ENCODE results near the gene PRKAA2.

DNA sequence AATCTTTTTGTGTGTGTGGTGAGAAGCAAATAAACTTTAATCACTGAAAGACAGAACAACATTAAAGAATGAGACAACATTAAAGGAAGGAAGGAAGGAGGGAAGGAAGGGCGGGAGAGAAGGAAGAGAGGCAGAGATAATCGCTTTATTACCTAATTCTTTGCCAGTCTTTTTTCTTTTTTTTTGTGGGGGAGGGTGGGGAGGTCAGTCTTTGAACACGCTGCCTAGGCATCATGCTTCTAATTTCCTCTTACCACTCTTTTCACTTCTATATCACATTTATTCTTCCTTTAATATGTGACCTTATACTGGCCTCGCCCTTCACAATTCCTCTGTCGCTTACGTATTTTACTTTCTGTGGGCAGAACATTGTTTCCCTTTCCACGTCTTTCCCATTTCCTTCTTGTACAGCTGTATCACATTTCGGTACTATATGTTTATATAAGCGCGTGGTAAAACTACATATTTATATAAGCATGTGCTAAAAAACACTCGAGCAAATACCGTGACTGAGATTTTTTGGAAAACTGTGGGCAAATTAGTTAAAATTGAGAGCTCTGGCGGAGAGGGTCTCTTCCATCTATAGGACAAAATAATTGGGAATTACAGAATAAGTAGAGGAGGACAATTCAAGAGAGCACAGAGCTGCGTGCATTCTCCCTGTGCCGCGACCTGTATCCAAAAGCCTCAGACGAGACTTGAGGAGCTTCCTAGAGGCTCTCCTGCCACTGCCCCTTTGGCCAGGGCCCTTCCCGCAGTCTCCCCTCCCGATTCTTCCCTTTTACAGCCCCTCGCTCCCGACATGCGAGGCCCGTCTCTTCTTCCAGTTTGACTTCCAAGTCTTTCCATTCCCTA lies 823 bp upstream of the PRKAA2 start:
- TF ChIP-seq, protein P1, sequence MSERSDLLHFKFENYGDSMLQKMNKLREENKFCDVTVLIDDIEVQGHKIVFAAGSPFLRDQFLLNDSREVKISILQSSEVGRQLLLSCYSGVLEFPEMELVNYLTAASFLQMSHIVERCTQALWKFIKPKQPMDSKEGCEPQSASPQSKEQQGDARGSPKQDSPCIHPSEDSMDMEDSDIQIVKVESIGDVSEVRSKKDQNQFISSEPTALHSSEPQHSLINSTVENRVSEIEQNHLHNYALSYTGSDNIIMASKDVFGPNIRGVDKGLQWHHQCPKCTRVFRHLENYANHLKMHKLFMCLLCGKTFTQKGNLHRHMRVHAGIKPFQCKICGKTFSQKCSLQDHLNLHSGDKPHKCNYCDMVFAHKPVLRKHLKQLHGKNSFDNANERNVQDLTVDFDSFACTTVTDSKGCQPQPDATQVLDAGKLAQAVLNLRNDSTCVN (tag by site-specific recombination; optimal IDR thresholded peaks at IDR 0.05) = no peak
- TF ChIP-seq, protein P2, sequence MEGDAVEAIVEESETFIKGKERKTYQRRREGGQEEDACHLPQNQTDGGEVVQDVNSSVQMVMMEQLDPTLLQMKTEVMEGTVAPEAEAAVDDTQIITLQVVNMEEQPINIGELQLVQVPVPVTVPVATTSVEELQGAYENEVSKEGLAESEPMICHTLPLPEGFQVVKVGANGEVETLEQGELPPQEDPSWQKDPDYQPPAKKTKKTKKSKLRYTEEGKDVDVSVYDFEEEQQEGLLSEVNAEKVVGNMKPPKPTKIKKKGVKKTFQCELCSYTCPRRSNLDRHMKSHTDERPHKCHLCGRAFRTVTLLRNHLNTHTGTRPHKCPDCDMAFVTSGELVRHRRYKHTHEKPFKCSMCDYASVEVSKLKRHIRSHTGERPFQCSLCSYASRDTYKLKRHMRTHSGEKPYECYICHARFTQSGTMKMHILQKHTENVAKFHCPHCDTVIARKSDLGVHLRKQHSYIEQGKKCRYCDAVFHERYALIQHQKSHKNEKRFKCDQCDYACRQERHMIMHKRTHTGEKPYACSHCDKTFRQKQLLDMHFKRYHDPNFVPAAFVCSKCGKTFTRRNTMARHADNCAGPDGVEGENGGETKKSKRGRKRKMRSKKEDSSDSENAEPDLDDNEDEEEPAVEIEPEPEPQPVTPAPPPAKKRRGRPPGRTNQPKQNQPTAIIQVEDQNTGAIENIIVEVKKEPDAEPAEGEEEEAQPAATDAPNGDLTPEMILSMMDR (tag by site-specific recombination; IDR thresholded peaks at IDR 0.05) = no peak
- no peak for TF ChIP-seq ZNF132 (tag by site-specific recombination; IDR thresholded peaks at IDR 0.05; ENCODE audit: borderline replicate concordance)
- no peak for TF ChIP-seq ZSCAN23 (tag by site-specific recombination; IDR thresholded peaks at IDR 0.05)
- TF ChIP-seq, protein P3, sequence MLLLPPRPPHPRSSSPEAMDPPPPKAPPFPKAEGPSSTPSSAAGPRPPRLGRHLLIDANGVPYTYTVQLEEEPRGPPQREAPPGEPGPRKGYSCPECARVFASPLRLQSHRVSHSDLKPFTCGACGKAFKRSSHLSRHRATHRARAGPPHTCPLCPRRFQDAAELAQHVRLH (tag by site-specific recombination; IDR thresholded peaks at IDR 0.05) = no peak
- no peak for TF ChIP-seq ZNF785 (tag by site-specific recombination; IDR thresholded peaks at IDR 0.05)
- TF ChIP-seq ZNF138 (tag by site-specific recombination; IDR thresholded peaks at IDR 0.05; ENCODE audit: borderline replicate concordance) = no peak
- TF ChIP-seq, protein P4, sequence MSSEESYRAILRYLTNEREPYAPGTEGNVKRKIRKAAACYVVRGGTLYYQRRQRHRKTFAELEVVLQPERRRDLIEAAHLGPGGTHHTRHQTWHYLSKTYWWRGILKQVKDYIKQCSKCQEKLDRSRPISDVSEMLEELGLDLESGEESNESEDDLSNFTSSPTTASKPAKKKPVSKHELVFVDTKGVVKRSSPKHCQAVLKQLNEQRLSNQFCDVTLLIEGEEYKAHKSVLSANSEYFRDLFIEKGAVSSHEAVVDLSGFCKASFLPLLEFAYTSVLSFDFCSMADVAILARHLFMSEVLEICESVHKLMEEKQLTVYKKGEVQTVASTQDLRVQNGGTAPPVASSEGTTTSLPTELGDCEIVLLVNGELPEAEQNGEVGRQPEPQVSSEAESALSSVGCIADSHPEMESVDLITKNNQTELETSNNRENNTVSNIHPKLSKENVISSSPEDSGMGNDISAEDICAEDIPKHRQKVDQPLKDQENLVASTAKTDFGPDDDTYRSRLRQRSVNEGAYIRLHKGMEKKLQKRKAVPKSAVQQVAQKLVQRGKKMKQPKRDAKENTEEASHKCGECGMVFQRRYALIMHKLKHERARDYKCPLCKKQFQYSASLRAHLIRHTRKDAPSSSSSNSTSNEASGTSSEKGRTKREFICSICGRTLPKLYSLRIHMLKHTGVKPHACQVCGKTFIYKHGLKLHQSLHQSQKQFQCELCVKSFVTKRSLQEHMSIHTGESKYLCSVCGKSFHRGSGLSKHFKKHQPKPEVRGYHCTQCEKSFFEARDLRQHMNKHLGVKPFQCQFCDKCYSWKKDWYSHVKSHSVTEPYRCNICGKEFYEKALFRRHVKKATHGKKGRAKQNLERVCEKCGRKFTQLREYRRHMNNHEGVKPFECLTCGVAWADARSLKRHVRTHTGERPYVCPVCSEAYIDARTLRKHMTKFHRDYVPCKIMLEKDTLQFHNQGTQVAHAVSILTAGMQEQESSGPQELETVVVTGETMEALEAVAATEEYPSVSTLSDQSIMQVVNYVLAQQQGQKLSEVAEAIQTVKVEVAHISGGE (tag by site-specific recombination; conservative IDR thresholded peaks at IDR 0.05; ENCODE audit: low read depth) = peak; percentile 56; the same call in 1 of the 2 replicates
